ENCODE data around the gene CHURC1. TPM values are rescaled to one million over a fixed set of nuclear protein-coding genes. Genes with fewer than 3 reads are reported as not detected.

Gene CHURC1
- total RNA-seq = 100 to 1,000 TPM; 115 to 128 TPM

DNA sequence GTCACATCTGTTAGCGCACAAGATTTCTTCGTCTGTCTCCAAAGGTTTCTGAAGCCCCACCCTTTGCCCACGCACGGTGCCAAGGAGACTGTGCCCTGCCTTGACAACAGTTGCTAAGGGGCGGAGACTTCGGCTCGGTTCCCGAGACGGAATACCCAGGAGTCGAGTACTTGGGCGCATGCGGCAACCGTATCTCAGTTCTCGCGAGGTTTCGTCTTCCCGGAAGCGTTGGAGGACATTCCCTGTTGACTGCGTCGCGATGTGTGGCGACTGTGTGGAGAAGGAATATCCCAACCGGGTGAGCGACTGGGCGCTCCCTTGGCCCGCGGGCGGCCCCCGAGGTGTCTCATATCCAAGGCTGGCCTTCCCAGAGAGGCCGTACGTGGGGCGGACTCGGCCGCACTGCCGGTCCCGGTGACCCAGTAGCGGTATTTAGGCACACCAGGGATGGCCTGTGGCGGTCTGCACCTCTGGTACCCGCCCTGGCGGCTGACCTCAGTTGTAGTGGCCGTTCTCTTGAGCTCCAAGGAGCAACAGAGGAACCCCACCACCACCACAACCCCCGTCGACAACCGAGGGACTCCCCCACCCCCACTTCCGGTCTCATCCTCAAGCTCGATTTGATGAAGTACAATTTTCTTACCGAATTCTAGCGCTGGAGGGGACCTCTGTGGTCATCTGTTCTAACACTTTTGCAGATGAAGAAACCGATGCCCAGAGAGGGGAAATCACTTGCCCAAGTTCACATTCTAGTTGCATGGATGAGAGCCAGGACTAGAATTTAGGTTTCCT lies at the start of gene CHURC1:
Gene CHURC1 (plus strand): TSS at position 219 of the 792 bp plus-strand sequence. CDS start 41 bp downstream, at position 260.
- TF ChIP-seq, protein P1, sequence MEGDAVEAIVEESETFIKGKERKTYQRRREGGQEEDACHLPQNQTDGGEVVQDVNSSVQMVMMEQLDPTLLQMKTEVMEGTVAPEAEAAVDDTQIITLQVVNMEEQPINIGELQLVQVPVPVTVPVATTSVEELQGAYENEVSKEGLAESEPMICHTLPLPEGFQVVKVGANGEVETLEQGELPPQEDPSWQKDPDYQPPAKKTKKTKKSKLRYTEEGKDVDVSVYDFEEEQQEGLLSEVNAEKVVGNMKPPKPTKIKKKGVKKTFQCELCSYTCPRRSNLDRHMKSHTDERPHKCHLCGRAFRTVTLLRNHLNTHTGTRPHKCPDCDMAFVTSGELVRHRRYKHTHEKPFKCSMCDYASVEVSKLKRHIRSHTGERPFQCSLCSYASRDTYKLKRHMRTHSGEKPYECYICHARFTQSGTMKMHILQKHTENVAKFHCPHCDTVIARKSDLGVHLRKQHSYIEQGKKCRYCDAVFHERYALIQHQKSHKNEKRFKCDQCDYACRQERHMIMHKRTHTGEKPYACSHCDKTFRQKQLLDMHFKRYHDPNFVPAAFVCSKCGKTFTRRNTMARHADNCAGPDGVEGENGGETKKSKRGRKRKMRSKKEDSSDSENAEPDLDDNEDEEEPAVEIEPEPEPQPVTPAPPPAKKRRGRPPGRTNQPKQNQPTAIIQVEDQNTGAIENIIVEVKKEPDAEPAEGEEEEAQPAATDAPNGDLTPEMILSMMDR (IDR thresholded peaks at IDR 0.05) = no peak
- ATAC-seq (ENCODE audit: insufficient number of reproducible peaks, low FRiP score, low read depth) (peak; percentile 97), DNase-seq (ENCODE audit: low spot score) (peak; percentile 99)
- no peaks in the 10 kb centered on the region for H3K27me3 ChIP-seq (replicated peaks; ENCODE audit: insufficient read depth)
- H3K4me1 ChIP-seq (ENCODE audit: control insufficient read depth in 1 of 2, low read depth in 2 of 2) = peaks cover 13 to 44% of the 10 kb centered on the region in 2 donors
- peak within 1 kb of the TSS; percentile 95 for H3K4me3 ChIP-seq
- H3K27ac ChIP-seq = peak within 1 kb of the TSS; percentile 96 to 97
- H3K9me3 ChIP-seq = no peaks in the 10 kb centered on the region
- H3K36me3 ChIP-seq = no peaks in the 10 kb centered on the region

DNA sequence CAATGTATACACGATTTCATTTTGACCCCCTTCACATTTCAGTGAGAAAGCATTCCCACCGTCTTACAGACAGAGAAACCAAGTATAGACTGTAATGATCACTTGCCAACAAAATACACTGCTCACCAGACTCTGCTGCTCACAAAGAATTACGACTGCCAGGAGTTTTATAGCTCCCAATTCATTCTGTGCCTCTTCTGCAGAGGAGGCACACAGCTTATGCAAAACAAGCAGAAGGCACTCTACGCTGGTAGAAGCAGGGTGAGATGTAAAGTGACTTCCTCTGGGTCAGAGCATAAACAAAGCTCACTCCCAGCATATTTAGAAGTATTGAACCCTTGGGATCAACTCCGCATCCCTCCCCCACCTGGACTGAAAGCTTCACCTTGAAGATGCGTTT lies 49.1 kb upstream of the CHURC1 start:
- Histone ChIP-seq H3K4me1 (ENCODE audit: control insufficient read depth in 1 of 2, low read depth in 2 of 2) (no peaks in the 10 kb centered on the region), H3K27ac (no peak overlapping the region), H3K9me3 (no peaks in the 10 kb centered on the region), H3K36me3 (no peaks in the 10 kb centered on the region), H3K4me3 (no peak overlapping the region), H3K27me3 (replicated peaks; ENCODE audit: insufficient read depth) (no peaks in the 10 kb centered on the region)
- ATAC-seq (ENCODE audit: insufficient number of reproducible peaks, low FRiP score, low read depth) (no peak), DNase-seq (ENCODE audit: low spot score) (no peak)
- TF ChIP-seq, protein P1 (IDR thresholded peaks at IDR 0.05) = no peak

DNA sequence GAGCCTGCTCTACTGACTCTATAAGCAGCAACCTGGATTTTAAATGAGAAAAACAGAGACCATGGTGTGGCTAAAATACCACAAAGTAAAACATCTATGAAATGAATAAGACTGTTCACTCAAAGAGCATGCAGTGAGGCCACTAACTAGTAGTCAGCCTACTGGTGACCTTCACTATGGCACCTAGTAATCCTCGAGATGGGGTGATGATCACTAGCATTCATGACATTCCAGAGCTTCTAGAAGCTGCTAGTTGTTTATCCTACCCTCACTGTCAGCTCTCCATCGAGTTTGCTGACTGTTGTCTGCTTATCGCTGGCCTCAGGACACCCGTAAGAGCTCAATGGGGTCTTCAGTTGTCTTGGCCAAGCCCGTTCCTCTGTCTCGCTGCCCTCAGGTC lies 48.3 kb upstream of the CHURC1 start:
- TF ChIP-seq, protein P1 (IDR thresholded peaks at IDR 0.05) = no peak
- Histone ChIP-seq H3K4me1 (ENCODE audit: control insufficient read depth in 1 of 2, low read depth in 2 of 2) (no peaks in the 10 kb centered on the region), H3K36me3 (no peaks in the 10 kb centered on the region), H3K9me3 (no peaks in the 10 kb centered on the region), H3K27ac (no peak overlapping the region), H3K4me3 (no peak overlapping the region), H3K27me3 (replicated peaks; ENCODE audit: insufficient read depth) (no peaks in the 10 kb centered on the region)
- DNase-seq (ENCODE audit: low spot score) (no peak), ATAC-seq (ENCODE audit: insufficient number of reproducible peaks, low FRiP score, low read depth) (no peak)

DNA sequence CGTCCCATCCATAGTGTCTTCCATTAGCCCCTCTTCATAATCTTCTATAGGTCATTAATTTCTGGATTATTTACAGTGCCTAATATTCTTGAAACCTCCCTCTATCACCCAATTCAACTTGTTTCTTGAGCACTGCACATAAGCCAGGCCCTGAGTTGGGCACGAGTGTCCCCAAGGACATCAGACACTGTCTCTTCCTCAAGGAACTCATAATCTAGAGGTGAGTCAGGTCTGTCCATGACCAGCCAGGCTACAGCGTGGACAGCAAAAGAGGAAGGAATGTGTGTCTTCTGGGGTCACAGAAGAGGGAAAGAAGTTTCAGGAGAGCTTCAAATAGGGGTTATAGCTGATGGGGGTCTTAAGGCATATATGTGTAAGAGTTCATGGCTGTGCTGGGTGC lies 47.1 kb upstream of the CHURC1 start:
- H3K27ac ChIP-seq = no peak overlapping the region
- H3K9me3 ChIP-seq = no peaks in the 10 kb centered on the region
- no peak overlapping the region for H3K4me3 ChIP-seq
- no peaks in the 10 kb centered on the region for H3K27me3 ChIP-seq (replicated peaks; ENCODE audit: insufficient read depth)
- H3K4me1 ChIP-seq (ENCODE audit: control insufficient read depth in 1 of 2, low read depth in 2 of 2) = no peaks in the 10 kb centered on the region
- TF ChIP-seq, protein P1 (IDR thresholded peaks at IDR 0.05) = no peak
- DNase-seq (ENCODE audit: low spot score) (no peak), ATAC-seq (ENCODE audit: insufficient number of reproducible peaks, low FRiP score, low read depth) (no peak)
- H3K36me3 ChIP-seq = no peaks in the 10 kb centered on the region

DNA sequence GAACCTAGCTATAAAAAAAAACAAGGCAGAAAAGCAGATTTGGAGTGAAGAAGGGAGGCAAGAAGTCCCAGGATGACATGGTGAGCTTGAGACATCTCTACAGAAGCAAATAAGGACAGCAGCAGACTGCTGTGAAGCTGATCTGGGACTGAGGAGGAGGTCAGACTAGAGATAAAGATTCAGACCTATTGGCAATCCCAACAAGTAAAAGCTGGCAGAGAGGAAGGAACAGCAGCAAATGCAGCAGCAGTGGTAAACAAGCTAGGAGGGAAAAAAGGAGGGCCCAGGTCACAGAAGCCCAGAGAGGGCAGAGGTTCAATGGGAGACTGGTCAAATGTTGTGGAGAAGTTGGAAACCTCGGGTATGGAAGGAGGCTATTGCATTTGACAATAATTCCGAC lies 45.9 kb upstream of the CHURC1 start:
- H3K4me3 ChIP-seq = no peak overlapping the region

More for the DNA sequence above, 45.9 kb upstream of the CHURC1 start:
- H3K9me3 ChIP-seq = no peaks in the 10 kb centered on the region
- TF ChIP-seq, protein P1 (IDR thresholded peaks at IDR 0.05) = no peak
- H3K27me3 ChIP-seq (replicated peaks; ENCODE audit: insufficient read depth) = no peaks in the 10 kb centered on the region
- DNase-seq (ENCODE audit: low spot score) = no peak
- H3K4me1 ChIP-seq (ENCODE audit: control insufficient read depth in 1 of 2, low read depth in 2 of 2) = no peaks in the 10 kb centered on the region
- no peaks in the 10 kb centered on the region for H3K36me3 ChIP-seq
- no peak overlapping the region for H3K27ac ChIP-seq
- no peak for ATAC-seq (ENCODE audit: insufficient number of reproducible peaks, low FRiP score, low read depth)
